ENCODE results near the gene SNX17. TPM values are rescaled to one million over a fixed set of nuclear protein-coding genes. Genes with fewer than 3 reads are reported as not detected.

SNX17 gene
- total and polyA plus RNA-seq, 2 of the 13 experiments (the other 11 are each of a cell fraction or from before 2014, with no cell fraction given), result 75.0 to 109 TPM

GRCh38 chr2:27409321-27410073 lies 39.1 kb downstream of the SNX17 start, which contains the start of gene PPM1G (continued):
- TF ChIP-seq THAP9 (CRISPR knock-in tag; IDR thresholded peaks at IDR 0.05; ENCODE audit: borderline replicate concordance), result peak; percentile 68; the same call in 1 of the 2 replicates
- peak; percentile 88 for TF ChIP-seq DR1 (CRISPR knock-in tag; IDR thresholded peaks at IDR 0.05)
- TF ChIP-seq CHCHD3 (CRISPR knock-in tag; IDR thresholded peaks at IDR 0.05), result peak; percentile 96
- no peak for TF ChIP-seq AFF4 (CRISPR knock-in tag; IDR thresholded peaks at IDR 0.05)
- TF ChIP-seq RBM39 (IDR thresholded peaks at IDR 0.05; ENCODE audit: low read depth, low read length, poor library complexity, severe bottlenecking), result peak; percentile 73
- TF ChIP-seq TFDP1 (CRISPR knock-in tag; IDR thresholded peaks at IDR 0.05; ENCODE audit: borderline replicate concordance), result peak; percentile 92
- peak; percentile 88 for TF ChIP-seq ASH2L (IDR thresholded peaks at IDR 0.05; ENCODE audit: insufficient read length, low read depth, low read length)
- no peak; the same call in 1 of the 2 replicates for TF ChIP-seq ZNF775 (CRISPR knock-in tag; IDR thresholded peaks at IDR 0.05; ENCODE audit: borderline replicate concordance)
- peak; percentile 92 for TF ChIP-seq SALL1 (CRISPR knock-in tag; IDR thresholded peaks at IDR 0.05)
- TF ChIP-seq ATRX (CRISPR knock-in tag; IDR thresholded peaks at IDR 0.05; ENCODE audit: borderline replicate concordance), result no peak
- TF ChIP-seq ZNF790 (CRISPR knock-in tag; IDR thresholded peaks at IDR 0.05; ENCODE audit: borderline replicate concordance), result peak; percentile 73; the same call in 1 of the 2 replicates
- TF ChIP-seq RFX1 (IDR thresholded peaks at IDR 0.05), result peak; percentile 80
- TF ChIP-seq POLR2AphosphoS5 (IDR thresholded peaks at IDR 0.05; ENCODE audit: low read depth, low read length), result peak; percentile 99
- TF ChIP-seq NFKB2 (CRISPR knock-in tag; IDR thresholded peaks at IDR 0.05; ENCODE audit: borderline replicate concordance), result peak; percentile 94
- peak; percentile 70; the same call in 1 of the 2 replicates for TF ChIP-seq ZNF331 (CRISPR knock-in tag; IDR thresholded peaks at IDR 0.05)
- TF ChIP-seq REL (CRISPR knock-in tag; conservative IDR thresholded peaks at IDR 0.05), result no peak
- peak; percentile 74 for TF ChIP-seq RFX3 (CRISPR knock-in tag; IDR thresholded peaks at IDR 0.05)
- peak; percentile 90; the same call in 1 of the 2 replicates for TF ChIP-seq CERS6 (CRISPR knock-in tag; IDR thresholded peaks at IDR 0.05)
- no peak; the same call in none of the 2 replicates for TF ChIP-seq HOXA9 (CRISPR knock-in tag; IDR thresholded peaks at IDR 0.05; ENCODE audit: borderline replicate concordance)

Measured in HepG2 (cell line).